Jurkat, Clone E6-1 (cell line): ENCODE measurements around the gene CISTR. TPM values are rescaled to one million over a fixed set of nuclear protein-coding genes. Genes with fewer than 3 reads are reported as not detected.
A peak's percentile ranks its signal among the peaks of the same experiment; 100 is the strongest.
"Not testable (repeated sequence)": the region's sequence is repeated elsewhere in the genome, so short reads cannot be mapped to it uniquely, and the experiment has no call there.

Experiments
- DNase-seq: peaks from one replicate; pipeline ENCODE4 v3.0.0-alpha.2; 2011; ENCODE audit warnings: low read depth, low spot score
- H3K4me3 ChIP-seq: 2 replicates; pipeline ENCODE4 v1.5.1; 2011; ENCODE audit warnings: mild to moderate bottlenecking, low read length, control low read depth, moderate library complexity
- polyA plus RNA-seq: library from polyadenylated mRNA; unstranded; fragments of >200 nt; gene quantifications from one replicate; pipeline ENCODE4 v1.2.1, GENCODE V29; 2012; ENCODE audit warnings: missing spikeins; ENCODE audit not compliant: insufficient read length, insufficient read depth

Gene CISTR
- polyA plus RNA-seq, result not detected

DNA sequence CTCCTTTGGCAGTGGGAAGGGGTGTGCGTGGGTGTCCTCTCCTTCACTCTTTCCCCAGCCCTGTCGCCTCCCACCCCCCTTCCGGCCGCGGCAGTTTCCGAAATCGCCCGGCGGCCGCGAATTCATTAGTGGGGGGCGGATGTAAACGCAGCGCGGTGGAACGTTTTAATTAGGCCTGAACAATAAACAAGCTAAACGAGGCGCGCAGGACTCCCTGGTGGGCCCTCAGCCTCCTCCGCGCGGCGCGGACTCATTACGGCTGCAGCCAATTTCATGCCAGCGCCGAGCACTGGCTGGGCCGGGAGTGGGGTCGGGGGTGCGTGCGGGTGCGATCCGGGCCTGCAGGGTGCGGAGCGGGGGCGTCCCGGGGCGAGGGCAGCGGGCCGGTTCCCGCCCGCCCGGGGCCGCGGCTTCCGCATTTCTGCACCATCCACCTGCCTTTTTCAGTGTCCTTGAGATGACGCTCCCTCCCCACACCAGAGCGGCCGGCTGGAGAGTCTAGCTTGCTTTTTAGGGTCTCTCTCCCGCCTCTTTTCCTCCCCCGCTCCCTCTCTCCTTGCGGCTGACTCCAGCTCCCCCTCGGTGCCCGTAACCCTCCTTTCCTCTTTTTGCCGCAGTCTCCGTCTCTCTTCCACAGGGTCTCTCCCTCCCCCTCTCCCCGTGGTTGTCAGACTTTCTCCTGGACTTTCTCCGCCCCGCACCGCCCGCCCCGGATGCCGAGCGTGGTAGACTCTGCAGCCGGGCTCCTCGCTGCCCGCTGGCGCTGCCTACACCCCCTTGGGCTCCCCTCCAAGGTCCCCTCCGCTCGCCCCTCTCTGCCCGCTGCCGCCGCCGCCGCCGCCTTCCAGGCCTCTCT is at the start of gene CISTR:
Gene CISTR, minus strand, starts transcription at position 644 of the 856 bp plus-strand sequence.
- no peak for DNase-seq
- H3K4me3 ChIP-seq, result 0 out of 2 replicates have a peak within 1 kb of the TSS, but pooled peaks have one; percentile 5

DNA sequence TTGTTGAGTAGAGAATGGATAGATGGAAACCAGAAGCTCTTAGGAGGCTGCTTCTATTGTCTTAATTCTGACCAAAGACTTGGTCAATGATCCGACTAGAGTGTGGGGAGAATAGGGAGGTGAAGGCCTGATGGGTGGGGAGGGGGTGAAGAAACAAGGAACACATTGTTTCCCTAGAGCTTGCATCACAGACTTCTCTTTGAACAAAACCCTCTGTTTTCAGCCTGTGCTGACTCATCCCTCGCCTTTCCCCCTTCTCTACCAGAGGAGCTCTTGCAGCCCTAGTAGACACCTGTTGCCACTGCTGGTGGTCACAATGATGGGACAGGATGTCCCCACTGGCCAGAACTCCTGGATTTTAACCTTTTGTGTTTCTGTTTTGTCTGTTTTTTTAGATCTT is 46.8 kb upstream of the CISTR start:
- no peak overlapping the region for H3K4me3 ChIP-seq
- no peak for DNase-seq

DNA sequence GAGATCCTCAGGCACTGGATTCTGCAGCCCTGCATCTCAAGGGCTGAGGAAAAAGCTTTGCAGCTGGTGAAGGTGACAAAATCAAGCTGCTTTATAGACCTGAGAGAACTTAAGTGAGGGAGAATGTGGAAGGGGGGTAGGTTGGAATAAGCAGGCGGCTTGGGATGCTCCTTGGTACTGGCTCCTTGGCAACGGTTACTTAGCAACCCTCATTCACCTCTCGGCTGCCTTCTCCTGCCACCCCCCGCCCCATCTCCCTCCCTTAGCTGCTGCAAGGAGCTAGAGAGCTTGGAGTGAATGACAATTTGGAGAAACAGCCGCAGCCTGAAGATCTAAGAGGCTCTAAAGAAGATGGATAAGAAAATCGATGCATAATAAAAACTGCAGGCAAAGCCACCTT is 44.1 kb upstream of the CISTR start:
- no peak overlapping the region for H3K4me3 ChIP-seq
- DNase-seq, result no peak

DNA sequence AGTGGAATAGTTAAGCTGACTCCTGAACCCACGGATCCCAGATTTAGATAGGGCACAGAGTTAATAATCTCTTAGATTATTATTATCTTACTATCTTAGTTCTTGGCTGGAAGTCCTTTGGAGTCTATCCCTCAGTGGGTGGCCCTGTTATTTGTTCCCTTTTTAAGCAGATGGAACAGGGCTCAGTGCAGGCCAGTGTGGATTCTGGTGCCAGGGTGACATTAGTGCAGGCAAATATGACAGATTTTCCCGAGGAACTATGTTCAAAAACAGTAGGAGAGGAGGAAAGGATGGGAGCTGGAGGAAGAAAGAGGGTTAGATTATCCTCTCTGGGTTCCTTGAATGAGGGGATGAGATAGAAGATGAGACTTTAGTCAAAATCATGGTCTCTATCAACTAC is 41.4 kb upstream of the CISTR start:
- no peak for DNase-seq

DNA sequence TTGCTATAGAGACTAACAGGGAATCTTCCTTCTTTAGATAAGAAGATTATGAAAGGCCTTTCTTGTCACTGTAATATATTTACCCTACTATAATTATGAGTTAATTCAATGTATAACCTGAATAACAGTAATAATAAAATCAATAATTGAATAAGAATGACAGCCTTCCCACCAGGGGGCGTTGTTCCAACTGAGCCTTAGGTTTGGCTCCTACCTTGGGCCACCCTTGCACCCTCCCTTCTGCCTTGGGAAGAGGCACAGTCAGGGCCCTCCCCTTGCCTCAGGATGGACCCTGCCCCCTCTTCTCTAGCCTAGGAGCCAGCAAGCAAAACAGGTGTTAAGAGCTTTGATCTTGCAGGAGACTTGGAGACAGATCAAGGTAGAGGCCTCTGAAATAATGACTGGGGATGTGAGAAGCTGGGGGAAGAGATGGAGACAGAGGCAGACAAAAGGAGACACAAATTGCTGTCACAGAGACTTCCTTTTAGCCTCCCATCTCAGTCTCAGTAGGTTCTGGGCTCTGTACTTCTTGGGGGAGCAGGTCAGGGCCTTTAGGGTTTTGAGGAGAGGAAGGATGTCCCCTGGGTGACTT is 40.1 kb upstream of the CISTR start:
- no peak overlapping the region for H3K4me3 ChIP-seq
- DNase-seq, result peak; percentile 32

More for the DNA sequence above, 41.4 kb upstream of the CISTR start:
- H3K4me3 ChIP-seq, result no peak overlapping the region

DNA sequence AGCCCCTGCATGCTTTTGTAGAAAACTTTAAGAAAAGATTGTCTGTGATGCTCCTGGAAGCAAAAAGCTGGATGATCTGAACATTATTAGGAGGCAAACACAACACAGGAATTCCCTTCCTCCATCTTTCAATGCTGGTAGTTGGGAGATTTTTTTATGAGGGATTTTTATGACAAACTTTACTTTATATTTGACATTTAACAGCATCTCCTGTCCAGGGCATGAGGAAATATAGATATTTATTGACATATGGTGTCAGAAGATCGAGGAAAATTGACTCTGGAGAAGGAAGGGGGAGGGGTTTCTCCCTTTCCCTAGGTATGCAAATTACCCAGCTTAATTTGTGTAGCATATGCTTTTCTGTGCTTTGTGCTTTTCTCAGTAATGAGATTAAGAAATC is 37.8 kb upstream of the CISTR start:
- no peak for DNase-seq

DNA sequence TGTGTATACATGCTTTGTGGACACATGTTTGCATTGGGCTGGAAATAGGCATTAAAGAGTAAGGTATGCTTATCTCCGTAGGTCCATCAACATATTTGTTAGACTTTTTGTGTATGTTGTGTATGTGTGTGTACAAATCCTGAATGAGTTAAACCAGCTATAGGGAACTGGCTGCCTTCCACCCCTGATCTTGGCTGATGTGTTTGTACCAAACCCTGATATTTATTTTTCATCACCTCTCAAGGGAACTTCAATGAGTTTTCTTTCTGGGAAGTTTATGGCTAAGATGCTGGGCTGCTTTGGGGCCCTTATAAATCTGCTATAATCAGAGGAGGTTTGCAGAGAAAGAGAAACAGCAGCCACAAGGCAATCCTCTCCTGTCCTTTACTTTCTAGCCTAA is 37.1 kb upstream of the CISTR start:
- H3K4me3 ChIP-seq, result no peak overlapping the region
- DNase-seq, result no peak

More for the DNA sequence above, 37.8 kb upstream of the CISTR start:
- H3K4me3 ChIP-seq, result no peak overlapping the region

DNA sequence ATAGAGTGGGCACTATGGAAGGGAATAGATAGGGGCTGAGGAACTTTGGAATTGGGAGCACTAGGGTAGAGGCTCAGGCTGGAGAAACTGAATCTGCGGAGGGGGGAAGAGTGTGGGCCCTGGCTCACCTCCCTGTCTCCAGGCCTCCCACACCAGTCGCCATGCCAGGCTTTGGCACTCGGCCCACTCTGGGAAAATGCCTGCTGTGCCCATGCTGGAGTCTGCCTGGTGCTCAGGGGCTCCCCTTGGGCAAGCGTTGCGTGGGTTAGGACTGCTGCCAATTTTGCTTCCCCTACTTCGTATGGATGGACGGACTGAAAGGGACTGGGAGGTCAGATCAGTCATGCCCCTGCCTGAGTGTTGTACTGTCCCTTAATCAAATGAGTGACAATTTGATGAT is 34.6 kb upstream of the CISTR start:
- H3K4me3 ChIP-seq, result no peak overlapping the region
- no peak for DNase-seq

DNA sequence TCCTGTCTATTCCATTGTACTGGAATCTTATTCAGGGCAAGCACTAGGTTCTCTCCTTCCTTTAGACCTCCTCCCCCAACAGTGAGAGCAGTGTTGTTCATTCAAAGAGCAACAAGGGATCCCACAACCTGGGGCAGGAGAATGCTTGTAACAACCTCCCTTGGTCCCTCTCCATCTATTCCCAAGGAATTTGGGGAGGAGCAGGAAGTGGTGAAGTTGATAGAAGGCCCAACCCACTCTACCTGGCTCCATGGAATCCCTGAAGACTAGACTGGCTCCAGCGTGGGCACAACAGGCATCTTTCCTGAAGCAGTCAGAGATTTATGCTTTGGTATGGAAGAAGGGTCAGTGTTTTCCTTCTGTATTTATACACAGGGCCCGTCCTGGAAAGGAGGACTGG is 33.4 kb upstream of the CISTR start:
- DNase-seq, result no peak
- H3K4me3 ChIP-seq, result no peak overlapping the region

DNA sequence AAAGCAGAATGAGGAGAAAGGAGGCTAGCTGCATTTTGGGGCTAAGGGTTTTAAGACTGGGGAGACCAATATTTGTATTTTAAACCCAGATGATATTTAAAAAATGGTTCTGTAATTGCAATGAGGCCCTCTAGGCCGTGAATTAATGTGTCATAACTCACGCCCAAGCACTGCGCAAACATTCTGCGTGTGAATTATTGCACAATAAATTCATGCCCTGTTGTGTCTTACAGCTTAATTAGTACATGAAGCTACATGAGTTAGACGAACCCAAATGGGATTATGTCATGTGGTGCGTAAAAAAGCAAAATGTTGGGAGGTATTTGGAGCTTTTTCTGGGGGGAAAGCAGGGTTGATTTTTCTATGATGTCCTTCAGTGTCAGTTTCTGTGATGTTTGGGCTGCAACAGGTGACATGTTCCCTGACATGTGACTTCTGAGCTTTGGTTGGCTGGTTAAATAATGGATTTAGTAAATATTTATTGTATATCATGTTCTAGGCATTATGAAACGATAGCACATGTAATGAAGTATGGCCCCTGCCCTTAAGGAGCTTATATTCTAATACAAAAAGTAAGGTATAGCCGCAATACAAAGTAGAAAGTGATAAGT is 30.4 kb upstream of the CISTR start:
- no peak for DNase-seq
- H3K4me3 ChIP-seq, result no peak overlapping the region

DNA sequence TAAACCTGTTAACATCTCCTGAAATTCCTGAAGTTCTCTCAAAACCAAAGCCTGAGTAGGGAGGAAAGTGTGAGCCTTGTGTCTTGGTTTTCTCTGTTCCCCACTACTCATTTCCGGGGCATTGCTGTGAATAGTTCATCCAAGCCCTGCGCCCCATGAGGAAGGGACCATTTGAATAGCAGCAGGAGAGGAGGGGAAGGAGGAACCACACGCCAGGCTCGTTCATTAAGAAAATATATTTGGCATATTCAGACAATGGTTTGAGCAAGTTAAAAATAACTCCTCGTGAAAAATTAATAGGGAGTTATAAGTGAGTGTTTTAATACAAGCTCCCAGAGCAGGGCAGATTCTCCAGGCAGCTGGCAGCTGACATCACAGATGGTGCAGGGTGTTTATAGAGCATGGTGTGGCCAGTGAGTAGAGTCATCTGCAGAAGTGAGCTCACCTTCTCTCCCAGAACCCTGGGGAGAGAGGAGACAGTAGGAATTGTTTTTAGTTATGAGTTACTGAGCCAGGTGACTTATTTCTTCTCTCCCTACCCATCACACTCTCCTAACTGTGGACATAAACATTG is 29.5 kb upstream of the CISTR start:
- DNase-seq, result no peak
- no peak overlapping the region for H3K4me3 ChIP-seq

DNA sequence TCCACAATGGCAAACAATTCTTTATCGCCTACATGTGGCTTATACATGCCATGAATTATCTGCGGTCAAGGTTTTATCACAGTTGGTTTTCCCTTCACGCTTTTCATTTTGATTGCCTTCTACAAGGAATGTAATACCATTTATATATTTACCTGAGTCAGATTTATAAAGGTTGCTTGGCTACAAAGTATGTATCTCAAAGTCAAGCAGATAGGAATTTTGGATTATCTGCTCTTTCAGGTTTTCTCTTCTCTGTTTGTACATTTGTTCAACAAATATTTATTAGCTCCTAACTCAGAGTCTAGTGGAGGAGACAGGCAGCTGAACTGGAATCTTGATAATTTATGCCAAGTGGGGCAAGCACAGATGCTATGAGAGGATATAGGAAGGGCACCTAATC is 28.5 kb upstream of the CISTR start:
- no peak for DNase-seq
- no peak overlapping the region for H3K4me3 ChIP-seq

DNA sequence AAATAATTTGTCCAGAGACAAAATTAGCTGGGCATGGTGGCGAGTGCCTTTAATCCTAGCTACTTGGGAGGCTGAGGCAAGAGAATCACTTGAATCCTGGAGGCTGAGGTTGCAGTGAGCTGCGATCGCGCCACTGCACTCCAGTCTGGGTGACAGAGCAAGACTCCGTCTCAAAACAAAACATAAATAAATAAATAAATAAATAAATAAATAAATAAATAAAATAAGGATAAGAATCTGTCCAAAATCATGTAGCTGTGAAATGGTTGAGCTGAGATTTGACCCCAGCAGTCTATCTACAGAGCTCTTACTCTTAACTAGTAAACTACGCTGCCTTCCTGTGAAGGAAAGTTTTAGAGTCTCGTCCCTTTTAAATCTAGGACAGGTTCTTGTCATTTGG is 27.9 kb upstream of the CISTR start:
- H3K4me3 ChIP-seq, DNase-seq: not testable (repeated sequence)

DNA sequence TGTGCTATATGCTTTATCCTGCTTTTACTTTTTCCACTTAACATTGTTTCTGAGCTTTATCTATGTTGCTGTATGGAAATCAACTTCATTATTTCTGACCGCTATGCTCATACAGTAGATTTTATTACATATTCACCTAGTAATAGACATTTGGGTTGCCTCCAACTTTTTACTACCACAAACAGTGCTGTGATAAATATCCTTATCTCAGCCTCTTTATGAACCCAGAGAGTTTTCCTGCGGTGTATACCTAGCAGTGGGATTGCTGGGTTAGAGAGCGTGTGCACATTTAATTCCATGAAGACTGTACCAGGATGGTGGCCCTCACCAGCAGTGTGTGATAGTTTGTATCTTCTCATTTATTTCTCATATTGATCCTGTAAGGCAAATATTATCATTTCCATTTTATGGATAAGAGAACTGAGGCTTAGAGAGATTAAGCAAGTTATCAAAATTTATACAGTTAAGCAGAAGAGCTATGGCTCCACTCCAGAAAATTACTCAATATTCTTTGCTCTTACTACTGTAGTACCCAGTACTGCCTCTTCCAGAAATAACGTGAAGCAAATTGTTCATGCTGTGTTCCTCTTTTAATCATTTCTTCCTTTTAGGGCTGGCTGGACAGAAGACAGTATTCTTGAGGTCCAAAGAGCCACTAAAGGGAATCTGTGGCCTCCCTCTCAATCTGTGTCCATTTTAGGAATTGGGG is 26.3 kb upstream of the CISTR start:
- DNase-seq, result no peak
- no peak overlapping the region for H3K4me3 ChIP-seq

DNA sequence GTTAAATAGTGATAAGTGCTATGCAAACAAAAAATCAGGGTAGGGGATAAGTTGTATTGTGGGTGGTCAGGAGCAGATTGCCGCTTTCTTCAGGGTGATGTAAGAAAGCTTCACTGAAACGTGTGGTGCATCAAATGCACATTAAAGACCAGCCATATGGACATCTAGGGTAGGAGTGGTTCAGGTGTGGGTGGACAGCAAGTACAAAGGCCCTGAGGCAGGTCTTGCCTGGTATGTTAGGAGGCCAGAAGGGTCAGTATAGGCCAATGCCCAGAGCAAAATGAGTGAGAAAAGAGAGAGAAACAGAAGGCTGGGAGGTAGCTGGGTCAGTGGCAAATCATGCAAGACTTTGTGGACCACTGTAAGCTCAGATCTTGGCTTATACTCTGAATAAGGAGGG is 25.6 kb upstream of the CISTR start:
- DNase-seq, result no peak
- H3K4me3 ChIP-seq, result no peak overlapping the region

DNA sequence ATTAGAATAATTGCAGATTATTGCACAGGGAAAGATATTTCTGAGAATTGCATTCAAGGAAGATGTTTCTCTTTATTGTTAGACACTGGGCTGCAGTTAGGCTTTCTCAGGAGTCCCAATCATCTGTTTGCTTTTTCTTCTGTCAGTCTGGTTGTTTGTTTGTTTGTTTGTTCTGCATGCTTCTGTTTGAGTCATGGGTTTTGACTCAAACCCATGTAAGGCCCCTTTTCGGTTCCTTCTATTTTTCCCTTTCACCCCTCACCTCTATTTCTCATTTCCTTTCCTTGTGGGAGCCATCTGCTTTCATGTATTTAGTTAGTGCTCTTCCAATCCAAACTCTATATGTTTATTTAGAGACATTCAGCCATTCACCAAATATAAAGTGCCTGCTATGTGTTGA is 25.1 kb upstream of the CISTR start:
- H3K4me3 ChIP-seq, result no peak overlapping the region
- DNase-seq, result no peak

DNA sequence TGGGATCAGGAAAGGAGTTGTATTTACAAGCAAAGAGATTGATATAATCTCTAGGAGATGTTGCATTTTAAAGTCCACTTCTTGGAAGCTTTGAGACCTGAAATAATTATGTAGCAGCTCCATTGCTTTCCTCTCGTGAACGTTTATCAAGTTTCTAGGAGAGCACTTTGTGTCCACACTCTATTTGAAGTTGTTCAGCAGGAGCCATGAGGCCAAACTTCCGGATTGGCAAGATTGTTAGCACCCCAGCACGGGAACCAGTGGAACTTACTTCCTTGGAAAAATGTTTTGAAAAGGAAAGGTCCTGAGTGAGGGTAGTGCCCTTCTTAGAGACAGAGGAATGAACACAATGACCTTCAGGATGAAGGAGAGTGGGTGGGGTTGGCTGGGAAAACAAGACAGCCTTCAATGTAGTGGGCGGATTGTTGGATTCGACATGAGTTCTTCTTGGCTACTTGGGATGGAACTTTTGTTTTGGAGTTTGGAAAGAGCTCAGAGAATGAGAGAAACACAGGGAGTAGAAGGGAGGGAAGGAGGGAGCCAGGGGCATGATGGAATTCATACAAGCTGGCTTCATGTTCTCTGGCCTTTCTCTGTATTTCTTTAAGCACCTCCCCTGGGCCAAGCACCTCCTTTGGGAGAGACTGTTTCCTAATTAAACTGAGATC is 23.8 kb upstream of the CISTR start:
- DNase-seq, result no peak
- H3K4me3 ChIP-seq, result no peak overlapping the region

DNA sequence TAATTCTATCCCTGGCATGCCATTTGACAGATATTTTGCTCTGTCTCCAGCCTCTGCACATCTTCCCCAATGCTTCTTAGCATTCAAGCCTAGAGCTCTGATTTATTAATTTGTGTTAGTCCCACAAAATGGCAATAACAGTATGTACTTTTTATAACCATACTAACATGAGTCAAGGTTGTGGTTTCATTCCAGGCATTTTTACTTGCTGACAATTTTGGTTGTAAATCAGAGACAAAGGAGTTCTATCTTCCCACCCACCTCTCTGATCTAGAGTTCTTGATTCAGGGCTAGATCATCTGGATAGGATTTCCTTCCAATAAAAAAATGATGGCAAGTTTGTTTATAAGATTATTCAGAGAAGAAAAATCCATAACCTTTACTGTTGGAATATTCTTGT is 18.5 kb upstream of the CISTR start:
- DNase-seq, result no peak
- H3K4me3 ChIP-seq, result no peak overlapping the region

DNA sequence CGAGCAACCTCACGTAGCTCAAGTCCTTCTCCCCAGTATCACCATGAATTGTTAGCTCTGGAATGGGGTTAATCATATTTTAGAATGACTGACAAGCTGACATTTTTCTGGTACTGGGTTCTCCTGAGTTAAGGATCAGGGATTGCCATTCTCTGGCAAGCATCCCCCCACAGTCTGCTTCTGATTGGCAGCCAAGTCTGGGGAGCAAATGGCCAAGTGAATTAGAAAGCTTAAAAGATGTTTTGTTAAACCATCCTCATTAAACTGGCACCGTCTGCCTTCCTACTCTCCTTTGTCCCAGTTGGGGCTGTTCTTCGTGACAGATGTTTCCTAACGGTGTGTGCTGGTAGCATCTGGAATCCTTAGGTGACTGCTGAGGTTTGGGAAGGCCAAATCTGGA is 17.2 kb upstream of the CISTR start:
- no peak overlapping the region for H3K4me3 ChIP-seq
- DNase-seq, result no peak
